ENCODE data around the gene ZNF48.

Gene ZNF48

DNA sequence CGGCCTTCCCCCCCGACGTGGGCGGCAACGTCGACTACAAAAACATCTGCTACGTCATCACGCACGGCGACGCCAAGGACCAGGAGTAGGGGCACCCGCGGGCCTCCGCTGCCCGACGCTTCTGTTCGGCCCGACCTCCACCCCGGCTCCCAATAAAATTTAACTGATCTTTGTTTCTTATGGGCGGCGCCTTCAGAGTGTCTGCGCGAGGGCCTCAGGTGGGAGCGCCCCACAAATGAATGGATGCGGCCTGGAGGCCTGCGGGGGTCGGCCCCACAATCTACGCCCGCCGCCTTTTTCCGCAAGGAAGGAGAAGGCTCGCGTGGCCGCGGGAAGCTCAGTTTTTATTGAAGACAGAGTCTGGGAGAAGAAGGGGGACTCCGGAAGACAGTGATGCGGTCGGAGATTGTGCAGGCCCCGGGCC, 17.4 kb upstream of the ZNF48 start:
- H3K4me3 ChIP-seq (ENCODE audit: low read depth, low read length) = peak overlapping the region; percentile 54
- in situ Hi-C loops (cut with HindIII; ENCODE audit: low sequenced_read_pairs) = no loop called here
- TF ChIP-seq, protein P1, sequence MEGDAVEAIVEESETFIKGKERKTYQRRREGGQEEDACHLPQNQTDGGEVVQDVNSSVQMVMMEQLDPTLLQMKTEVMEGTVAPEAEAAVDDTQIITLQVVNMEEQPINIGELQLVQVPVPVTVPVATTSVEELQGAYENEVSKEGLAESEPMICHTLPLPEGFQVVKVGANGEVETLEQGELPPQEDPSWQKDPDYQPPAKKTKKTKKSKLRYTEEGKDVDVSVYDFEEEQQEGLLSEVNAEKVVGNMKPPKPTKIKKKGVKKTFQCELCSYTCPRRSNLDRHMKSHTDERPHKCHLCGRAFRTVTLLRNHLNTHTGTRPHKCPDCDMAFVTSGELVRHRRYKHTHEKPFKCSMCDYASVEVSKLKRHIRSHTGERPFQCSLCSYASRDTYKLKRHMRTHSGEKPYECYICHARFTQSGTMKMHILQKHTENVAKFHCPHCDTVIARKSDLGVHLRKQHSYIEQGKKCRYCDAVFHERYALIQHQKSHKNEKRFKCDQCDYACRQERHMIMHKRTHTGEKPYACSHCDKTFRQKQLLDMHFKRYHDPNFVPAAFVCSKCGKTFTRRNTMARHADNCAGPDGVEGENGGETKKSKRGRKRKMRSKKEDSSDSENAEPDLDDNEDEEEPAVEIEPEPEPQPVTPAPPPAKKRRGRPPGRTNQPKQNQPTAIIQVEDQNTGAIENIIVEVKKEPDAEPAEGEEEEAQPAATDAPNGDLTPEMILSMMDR (IDR thresholded peaks at IDR 0.05; ENCODE audit: low read depth, low read length) = no peak
- peak; percentile 86 for DNase-seq (ENCODE audit: low read depth, low spot score)

DNA sequence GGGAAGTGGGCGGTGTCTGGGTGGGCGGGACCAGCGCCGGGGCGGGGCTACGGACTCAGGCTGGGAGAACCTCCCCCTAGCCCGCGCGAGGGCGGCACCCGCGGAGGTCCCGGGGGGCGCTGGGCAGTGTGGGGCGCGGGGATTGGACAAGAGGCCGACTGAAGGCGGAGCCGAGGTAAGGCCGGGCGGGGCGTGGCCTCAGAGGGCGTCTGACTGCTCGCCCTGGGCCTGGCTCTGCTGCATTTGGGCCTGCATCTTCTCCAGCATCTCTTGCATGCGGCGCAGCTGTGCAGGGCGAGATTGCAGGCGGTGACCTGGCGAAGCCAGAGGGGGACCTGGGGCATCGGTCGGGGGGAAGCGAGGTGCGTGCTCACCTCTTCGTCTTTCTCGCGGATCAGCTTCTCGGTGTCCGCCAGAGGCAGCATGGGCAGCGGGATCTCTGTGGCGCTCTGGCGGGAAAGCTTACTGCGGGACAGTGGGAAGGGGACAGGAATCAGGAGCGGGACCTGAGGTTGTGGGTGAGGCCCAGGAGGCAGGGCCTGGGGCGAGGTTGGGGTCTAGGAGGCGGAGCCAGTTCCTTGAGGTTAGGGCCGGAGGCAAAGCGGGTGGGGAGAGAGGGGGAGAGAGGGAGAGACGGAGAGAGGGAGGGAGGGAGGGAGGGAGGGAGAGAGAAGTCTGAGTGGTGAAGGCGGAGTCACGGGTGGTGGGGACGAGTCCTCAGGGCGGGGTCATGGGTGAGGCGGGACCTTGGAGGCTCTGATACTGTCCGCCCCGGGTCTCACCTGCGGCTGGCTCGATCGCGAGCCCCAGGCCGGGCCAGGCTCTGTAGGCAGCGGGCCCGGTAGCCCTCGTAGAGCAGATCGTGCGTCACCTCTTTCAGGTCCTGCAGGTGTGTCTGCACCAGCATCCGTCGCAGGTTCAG, 16.7 kb upstream of the ZNF48 start:
- in situ Hi-C loops (cut with HindIII; ENCODE audit: low sequenced_read_pairs) = no loop called here

DNA sequence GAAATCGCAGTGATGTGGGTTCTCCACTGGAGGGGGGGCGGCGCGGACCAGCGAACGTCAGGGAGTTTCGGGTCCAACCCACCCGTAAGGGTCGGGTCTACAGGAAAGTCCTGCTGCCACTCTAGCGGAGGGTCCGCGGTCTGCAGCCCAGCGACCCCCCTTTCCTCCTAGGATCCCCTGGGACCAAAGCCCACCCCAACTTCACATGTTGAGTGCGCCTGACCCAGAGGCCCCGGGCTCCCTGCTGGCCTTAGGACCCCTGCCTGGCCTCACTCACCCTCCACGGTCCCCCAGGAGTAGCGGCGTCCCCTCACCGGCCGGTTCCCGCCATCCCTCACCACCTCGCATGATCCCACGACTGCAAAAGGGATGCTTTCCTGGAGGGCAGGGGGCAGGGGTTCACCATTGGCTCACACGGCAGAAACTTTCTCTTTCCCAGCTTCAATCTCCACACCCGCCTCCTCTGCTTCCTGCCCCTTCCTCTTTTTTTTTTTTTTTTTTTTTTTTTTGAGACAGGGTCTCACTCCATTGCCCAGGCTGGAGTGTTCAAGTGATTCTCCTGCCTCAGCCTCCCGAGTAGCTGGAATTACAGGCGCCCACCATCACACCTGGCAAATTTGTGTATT, 15.9 kb upstream of the ZNF48 start:
- in situ Hi-C loops (cut with HindIII; ENCODE audit: low sequenced_read_pairs) = no loop called here
- H3K4me3 ChIP-seq (ENCODE audit: low read depth, low read length) = peak overlapping the region; percentile 54
- TF ChIP-seq, protein P1 (IDR thresholded peaks at IDR 0.05; ENCODE audit: low read depth, low read length) = no peak
- DNase-seq (ENCODE audit: low read depth, low spot score) = no peak

More for the DNA sequence above, 16.7 kb upstream of the ZNF48 start:
- TF ChIP-seq, protein P1 (IDR thresholded peaks at IDR 0.05; ENCODE audit: low read depth, low read length) = peak; percentile 35
- peak; percentile 99 for DNase-seq (ENCODE audit: low read depth, low spot score)
- H3K4me3 ChIP-seq (ENCODE audit: low read depth, low read length) = peak overlapping the region; percentile 54

DNA sequence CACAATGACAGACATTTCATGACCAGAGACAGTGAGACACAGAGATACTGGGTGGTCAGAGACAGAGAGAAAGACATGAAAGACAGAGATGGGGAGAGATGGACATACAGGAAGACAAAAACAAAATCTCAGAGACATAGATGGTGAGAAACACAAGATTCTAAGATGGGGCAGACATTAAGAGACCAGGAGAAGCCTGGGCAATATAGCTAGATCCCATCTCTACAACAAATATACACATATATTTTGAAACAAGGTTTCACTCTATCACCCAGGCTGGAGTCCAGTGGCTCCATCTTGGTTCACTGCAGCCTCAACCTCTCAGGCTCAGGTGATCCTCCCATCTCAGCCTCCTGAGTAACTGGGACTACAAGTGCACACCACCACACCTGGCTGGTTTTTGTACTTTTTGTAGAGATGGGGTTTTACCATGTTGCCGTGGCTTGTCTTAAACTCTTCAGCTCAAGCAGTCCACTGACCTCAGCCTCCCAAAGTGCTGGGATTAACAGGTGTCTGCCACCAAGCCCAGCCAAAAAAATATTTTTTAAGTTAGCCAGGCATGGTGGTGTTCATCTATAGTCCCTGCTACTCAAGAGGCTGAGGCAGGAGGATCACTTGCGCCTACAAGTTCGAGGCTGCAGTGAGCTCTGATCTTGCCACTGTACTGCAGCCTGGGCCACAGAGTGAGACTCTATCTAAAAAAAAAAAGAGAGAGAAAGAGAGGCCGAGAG, 15.0 kb upstream of the ZNF48 start:
- H3K4me3 ChIP-seq (ENCODE audit: low read depth, low read length) = no peak overlapping the region
- DNase-seq (ENCODE audit: low read depth, low spot score) = no peak
- in situ Hi-C loops (cut with HindIII; ENCODE audit: low sequenced_read_pairs) = no loop called here
- TF ChIP-seq, protein P1 (IDR thresholded peaks at IDR 0.05; ENCODE audit: low read depth, low read length) = no peak

DNA sequence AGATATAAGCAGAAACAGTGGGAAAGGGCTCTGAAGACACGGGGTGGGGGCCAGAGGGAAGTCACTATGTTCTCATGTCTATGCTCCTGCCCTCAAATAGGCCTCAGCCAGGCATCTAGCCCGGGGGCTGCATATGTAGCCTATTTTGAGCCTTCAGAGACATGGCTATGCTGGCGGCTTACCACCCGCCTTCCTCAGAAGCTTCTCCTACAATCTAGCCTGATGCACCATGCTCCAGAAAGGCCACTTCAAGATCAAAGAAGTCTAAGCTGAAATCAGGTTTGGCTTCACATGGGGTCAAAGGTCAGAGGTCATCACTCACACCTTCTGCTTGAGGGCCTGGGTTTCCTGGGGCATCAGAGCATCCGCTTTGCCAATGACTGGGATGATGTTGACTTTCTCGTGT, 14.4 kb upstream of the ZNF48 start:
- no peak for DNase-seq (ENCODE audit: low read depth, low spot score)
- TF ChIP-seq, protein P1 (IDR thresholded peaks at IDR 0.05; ENCODE audit: low read depth, low read length) = no peak
- H3K4me3 ChIP-seq (ENCODE audit: low read depth, low read length) = no peak overlapping the region
- in situ Hi-C loops (cut with HindIII; ENCODE audit: low sequenced_read_pairs) = no loop called here

DNA sequence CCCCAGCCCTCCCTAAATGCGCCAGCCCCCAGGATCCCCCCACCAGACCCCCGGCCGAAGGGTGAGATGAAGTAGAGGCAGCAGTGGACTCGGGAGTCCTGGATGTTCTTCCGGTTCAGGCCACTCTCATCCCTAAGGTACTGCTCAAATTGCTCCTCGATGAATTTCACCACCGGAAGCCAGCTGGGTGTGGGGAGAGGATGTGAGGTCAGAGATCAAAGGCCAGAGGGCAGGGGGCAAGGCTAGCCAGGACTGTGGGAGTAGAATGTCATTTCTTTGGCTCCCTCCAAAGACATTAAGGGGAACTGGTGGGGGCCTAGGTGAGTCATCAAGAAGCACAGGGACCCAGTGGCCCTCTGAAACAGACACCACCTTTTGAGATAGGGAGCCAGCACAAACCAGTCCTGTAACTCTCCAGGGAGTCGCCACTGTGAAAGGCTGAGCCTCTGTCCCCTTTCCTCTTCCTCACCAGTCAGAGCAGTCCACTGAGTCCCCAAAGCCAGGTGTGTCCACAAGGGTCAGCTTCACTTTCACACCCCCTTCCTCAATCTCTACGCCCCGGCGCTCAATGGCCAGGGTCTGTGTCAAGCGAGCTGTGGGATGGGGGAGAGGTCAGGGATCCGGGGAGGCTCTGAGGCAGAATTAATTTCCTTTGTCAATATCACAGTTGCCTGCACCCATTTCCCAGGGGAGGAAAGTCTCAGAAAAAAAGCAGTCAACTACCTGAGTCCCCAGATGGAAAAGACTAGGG, 13.8 kb upstream of the ZNF48 start:
- no peak for DNase-seq (ENCODE audit: low read depth, low spot score)
- TF ChIP-seq, protein P1 (IDR thresholded peaks at IDR 0.05; ENCODE audit: low read depth, low read length) = no peak
- H3K4me3 ChIP-seq (ENCODE audit: low read depth, low read length) = no peak overlapping the region
- in situ Hi-C loops (cut with HindIII; ENCODE audit: low sequenced_read_pairs) = no loop called here
